ENCODE results near the gene MET. TPM values are rescaled to one million over a fixed set of nuclear protein-coding genes. Genes with fewer than 3 reads are reported as not detected.
"Not testable (repeated sequence)": the region's sequence is repeated elsewhere in the genome, so short reads cannot be mapped to it uniquely, and the experiment has no call there.

Gene MET
- total RNA-seq, 1 donor from 2014 or later = 15.2 TPM

GRCh38 chr7:116815041-116815440 is 143.0 kb downstream of the MET start:
- TF ChIP-seq POLR2AphosphoS5 (IDR thresholded peaks at IDR 0.05; ENCODE audit: insufficient read depth in 1 of 2, low read depth in 1 of 2) = no peak
- TF ChIP-seq CTCF (IDR thresholded peaks at IDR 0.05) = no peak
- TF ChIP-seq POLR2A (IDR thresholded peaks at IDR 0.05) = no peak
- no peak overlapping the region for H3K27ac ChIP-seq
- no peaks in the 10 kb centered on the region for H3K27me3 ChIP-seq
- no peak overlapping the region for H3K4me3 ChIP-seq
- H3K4me1 ChIP-seq = no peaks in the 10 kb centered on the region
- DNase-seq (ENCODE audit: extremely low spot score in 2 of 2) = no peak
- no peaks in the 10 kb centered on the region for H3K9me3 ChIP-seq
- H3K36me3 ChIP-seq = no peaks in the 10 kb centered on the region
- intact Hi-C loops (cut with DNase I) = loop anchor here (10.0 kb wide), 2 partner anchors 560 to 640 kb away; no protein-coding TSS in a partner anchor

GRCh38 chr7:116820149-116820548 is 148.2 kb downstream of the MET start:
- intact Hi-C loops (cut with DNase I) = no loop called here
- Histone ChIP-seq H3K27me3 (no peaks in the 10 kb centered on the region), H3K27ac (no peak overlapping the region), H3K36me3 (no peaks in the 10 kb centered on the region), H3K4me3 (no peak overlapping the region), H3K9me3 (no peaks in the 10 kb centered on the region), H3K4me1 (no peaks in the 10 kb centered on the region)
- DNase-seq (ENCODE audit: extremely low spot score in 2 of 2) = no peak
- TF ChIP-seq POLR2A (IDR thresholded peaks at IDR 0.05) = no peak
- no peak for TF ChIP-seq POLR2AphosphoS5 (IDR thresholded peaks at IDR 0.05; ENCODE audit: insufficient read depth in 1 of 2, low read depth in 1 of 2)
- TF ChIP-seq CTCF (IDR thresholded peaks at IDR 0.05) = no peak

- H3K4me3 ChIP-seq; H3K4me1 ChIP-seq; DNase-seq (ENCODE audit: extremely low spot score in 2 of 2); H3K36me3 ChIP-seq; H3K9me3 ChIP-seq; H3K27me3 ChIP-seq; H3K27ac ChIP-seq; intact Hi-C loops (cut with DNase I): not testable (repeated sequence)
Observed at GRCh38 chr7:116821647-116822046, 149.7 kb downstream of the MET start.

- H3K4me3 ChIP-seq = no peak overlapping the region
- H3K9me3 ChIP-seq = no peaks in the 10 kb centered on the region
- no peaks in the 10 kb centered on the region for H3K4me1 ChIP-seq
- intact Hi-C loops (cut with DNase I) = no loop called here
- no peak for TF ChIP-seq POLR2AphosphoS5 (IDR thresholded peaks at IDR 0.05; ENCODE audit: insufficient read depth in 1 of 2, low read depth in 1 of 2)
- no peak for TF ChIP-seq POLR2A (IDR thresholded peaks at IDR 0.05)
- TF ChIP-seq CTCF (IDR thresholded peaks at IDR 0.05) = no peak
- H3K27me3 ChIP-seq = no peaks in the 10 kb centered on the region
- H3K36me3 ChIP-seq = no peaks in the 10 kb centered on the region
- DNase-seq (ENCODE audit: extremely low spot score in 2 of 2) = no peak
- H3K27ac ChIP-seq = no peak overlapping the region
Observed at GRCh38 chr7:116824449-116824848, 152.5 kb downstream of the MET start.

- intact Hi-C loops (cut with DNase I) = no loop called here
- H3K4me3 ChIP-seq = no peak overlapping the region
- no peak for TF ChIP-seq POLR2AphosphoS5 (IDR thresholded peaks at IDR 0.05; ENCODE audit: insufficient read depth in 1 of 2, low read depth in 1 of 2)
- DNase-seq (ENCODE audit: extremely low spot score in 2 of 2) = no peak
- H3K36me3 ChIP-seq = no peaks in the 10 kb centered on the region
- no peaks in the 10 kb centered on the region for H3K27me3 ChIP-seq
- no peaks in the 10 kb centered on the region for H3K9me3 ChIP-seq
- H3K27ac ChIP-seq = no peak overlapping the region
- no peaks in the 10 kb centered on the region for H3K4me1 ChIP-seq
Observed at GRCh38 chr7:116828281-116828680, 156.3 kb downstream of the MET start.

GRCh38 chr7:116829041-116829440 is 157.0 kb downstream of the MET start:
- TF ChIP-seq CTCF (IDR thresholded peaks at IDR 0.05) (no peak), POLR2A (IDR thresholded peaks at IDR 0.05) (no peak), POLR2AphosphoS5 (IDR thresholded peaks at IDR 0.05; ENCODE audit: insufficient read depth in 1 of 2, low read depth in 1 of 2) (no peak)
- no peaks in the 10 kb centered on the region for H3K27me3 ChIP-seq
- no peaks in the 10 kb centered on the region for H3K9me3 ChIP-seq
- DNase-seq (ENCODE audit: extremely low spot score in 2 of 2) = no peak
- no peaks in the 10 kb centered on the region for H3K4me1 ChIP-seq
- intact Hi-C loops (cut with DNase I) = no loop called here
- no peak overlapping the region for H3K27ac ChIP-seq
- no peak overlapping the region for H3K4me3 ChIP-seq
- H3K36me3 ChIP-seq = no peaks in the 10 kb centered on the region
